ENCODE data around the gene ANKRD37. TPM values are rescaled to one million over a fixed set of nuclear protein-coding genes. Genes with fewer than 3 reads are reported as not detected.

ANKRD37 gene
- total RNA-seq, 3 donors from 2014 or later (not counting 1 experiment from before 2014, with no cell fraction given): 12.9 to 18.6 (median 13.1) TPM

GRCh38 chr4:185371702-185372101 lies 24.9 kb upstream of the ANKRD37 start:
- Mint-ChIP-seq H3K36me3 (no peaks in the 10 kb centered on the region), H3K4me1 (peaks cover 0 to 4% of the 10 kb centered on the region in 2 donors), H3K9me3 (no peaks in the 10 kb centered on the region), H3K4me3 (no peak overlapping the region), H3K27ac (no peak overlapping the region), H3K27me3 (ENCODE audit: low read depth in 2 of 2) (no peaks in the 10 kb centered on the region)
- H3K4me1 ChIP-seq (ENCODE audit: control insufficient read depth, insufficient read depth, low read length): no peaks in the 10 kb centered on the region
- no peak for TF ChIP-seq CTCF (IDR thresholded peaks at IDR 0.05)
- intact Hi-C loops (cut with micrococcal nuclease): no loop called here
- H3K9me3 ChIP-seq (ENCODE audit: control insufficient read depth, insufficient read depth, low read length): no peaks in the 10 kb centered on the region
- H3K27ac ChIP-seq (ENCODE audit: low read length): no peak overlapping the region
- no peaks in the 10 kb centered on the region for H3K27me3 ChIP-seq (ENCODE audit: control insufficient read depth, insufficient read depth, low read length)
- no peak overlapping the region for H3K4me3 ChIP-seq (ENCODE audit: low read length)
- ATAC-seq (no peak), DNase-seq (no peak)
- WGBS (ENCODE audit: insufficient coverage): 99% methylated on average over 6 of the region's 11 CpGs
- peaks cover 7% of the 10 kb centered on the region for H3K36me3 ChIP-seq (ENCODE audit: control insufficient read depth, insufficient read depth, low read length)

DNA sequence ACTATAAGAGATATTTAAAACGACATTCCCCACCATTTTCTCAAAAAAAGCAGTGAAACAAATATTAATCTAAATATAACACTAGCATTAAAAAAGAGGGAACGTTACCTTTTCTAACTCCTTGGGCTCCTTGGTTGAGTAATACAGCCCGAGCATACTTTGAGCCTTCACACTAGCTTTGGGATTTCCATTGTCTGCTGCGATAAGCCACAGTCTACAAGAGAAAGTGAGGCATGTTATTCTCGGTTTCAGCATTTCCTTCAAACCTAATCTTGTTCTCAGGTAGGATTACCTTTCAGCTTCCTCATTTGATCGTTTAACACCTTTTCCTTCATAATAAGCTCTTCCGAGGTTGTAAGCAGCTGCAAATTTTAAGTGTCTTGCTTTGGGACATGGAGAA lies 22.6 kb upstream of the ANKRD37 start:
- Mint-ChIP-seq H3K27ac (no peak overlapping the region), H3K4me3 (no peak overlapping the region), H3K36me3 (no peaks in the 10 kb centered on the region), H3K9me3 (no peaks in the 10 kb centered on the region), H3K27me3 (ENCODE audit: low read depth in 2 of 2) (no peaks in the 10 kb centered on the region), H3K4me1 (peaks cover 0 to 4% of the 10 kb centered on the region in 2 donors)
- ATAC-seq: no peak
- peaks cover 4% of the 10 kb centered on the region for H3K36me3 ChIP-seq (ENCODE audit: control insufficient read depth, insufficient read depth, low read length)
- intact Hi-C loops (cut with micrococcal nuclease): no loop called here
- no peak overlapping the region for H3K4me3 ChIP-seq (ENCODE audit: low read length)
- H3K27me3 ChIP-seq (ENCODE audit: control insufficient read depth, insufficient read depth, low read length): no peaks in the 10 kb centered on the region
- no peaks in the 10 kb centered on the region for H3K9me3 ChIP-seq (ENCODE audit: control insufficient read depth, insufficient read depth, low read length)
- no peak overlapping the region for H3K27ac ChIP-seq (ENCODE audit: low read length)
- H3K4me1 ChIP-seq (ENCODE audit: control insufficient read depth, insufficient read depth, low read length): no peaks in the 10 kb centered on the region
- DNase-seq: no peak
- no peak for TF ChIP-seq CTCF (IDR thresholded peaks at IDR 0.05)
- 55% methylated on average over 6 of the region's 7 CpGs for WGBS (ENCODE audit: insufficient coverage)

DNA sequence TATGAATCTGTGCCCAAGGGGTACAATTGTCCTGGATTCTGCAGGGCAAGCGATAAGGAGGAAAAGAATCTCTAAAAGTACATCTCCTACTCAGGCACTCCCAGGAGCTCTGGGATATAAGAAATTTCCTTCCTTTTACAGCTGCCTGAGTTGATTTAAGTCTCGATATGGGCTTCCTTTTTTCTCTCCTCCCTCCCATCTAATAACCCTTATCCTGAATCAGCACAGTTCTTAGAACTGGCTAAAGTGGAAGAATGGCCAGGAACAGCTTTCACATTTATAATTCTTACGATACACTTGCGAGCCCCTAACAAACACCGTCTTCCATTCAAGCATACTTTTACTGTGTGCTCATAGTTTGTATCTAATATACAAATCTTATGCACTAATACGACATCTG lies 22.1 kb upstream of the ANKRD37 start:
- intact Hi-C loops (cut with micrococcal nuclease): no loop called here
- Mint-ChIP-seq H3K9me3 (no peaks in the 10 kb centered on the region), H3K27me3 (ENCODE audit: low read depth in 2 of 2) (no peaks in the 10 kb centered on the region), H3K27ac (no peak overlapping the region), H3K36me3 (no peaks in the 10 kb centered on the region), H3K4me3 (no peak overlapping the region), H3K4me1 (peaks cover 0 to 4% of the 10 kb centered on the region in 2 donors)
- Histone ChIP-seq H3K9me3 (ENCODE audit: control insufficient read depth, insufficient read depth, low read length) (no peaks in the 10 kb centered on the region), H3K36me3 (ENCODE audit: control insufficient read depth, insufficient read depth, low read length) (peaks cover 4% of the 10 kb centered on the region), H3K4me1 (ENCODE audit: control insufficient read depth, insufficient read depth, low read length) (no peaks in the 10 kb centered on the region), H3K27ac (ENCODE audit: low read length) (no peak overlapping the region), H3K27me3 (ENCODE audit: control insufficient read depth, insufficient read depth, low read length) (no peaks in the 10 kb centered on the region), H3K4me3 (ENCODE audit: low read length) (no peak overlapping the region)
- no peak for ATAC-seq
- 27% methylated on average over 5 of the region's 6 CpGs for WGBS (ENCODE audit: insufficient coverage)
- DNase-seq: no peak
- no peak for TF ChIP-seq CTCF (IDR thresholded peaks at IDR 0.05)

GRCh38 chr4:185378264-185378663 lies 18.4 kb upstream of the ANKRD37 start:
- Histone ChIP-seq H3K27me3 (ENCODE audit: control insufficient read depth, insufficient read depth, low read length) (no peaks in the 10 kb centered on the region), H3K27ac (ENCODE audit: low read length) (no peak overlapping the region), H3K4me1 (ENCODE audit: control insufficient read depth, insufficient read depth, low read length) (no peaks in the 10 kb centered on the region), H3K9me3 (ENCODE audit: control insufficient read depth, insufficient read depth, low read length) (no peaks in the 10 kb centered on the region), H3K4me3 (ENCODE audit: low read length) (no peak overlapping the region), H3K36me3 (ENCODE audit: control insufficient read depth, insufficient read depth, low read length) (no peaks in the 10 kb centered on the region)
- ATAC-seq: no peak
- intact Hi-C loops (cut with micrococcal nuclease): no loop called here
- peaks cover 8 to 13% of the 10 kb centered on the region in 2 donors for H3K27me3 Mint-ChIP-seq (ENCODE audit: low read depth in 2 of 2)
- WGBS (ENCODE audit: insufficient coverage): over 99% methylated on average over 6 of the region's 6 CpGs
- no peaks in the 10 kb centered on the region for H3K9me3 Mint-ChIP-seq
- DNase-seq: no peak
- H3K27ac Mint-ChIP-seq: no peak overlapping the region
- no peaks in the 10 kb centered on the region for H3K36me3 Mint-ChIP-seq
- no peak for TF ChIP-seq CTCF (IDR thresholded peaks at IDR 0.05)
- H3K4me1 Mint-ChIP-seq: peaks cover 0 to 4% of the 10 kb centered on the region in 2 donors
- no peak overlapping the region for H3K4me3 Mint-ChIP-seq

All from natural killer cell (primary cell).